Measurements from ENCODE around the gene SEC22A.
"Not testable (repeated sequence)": the region's sequence is repeated elsewhere in the genome, so short reads cannot be mapped to it uniquely, and the experiment has no call there.

Gene SEC22A

DNA sequence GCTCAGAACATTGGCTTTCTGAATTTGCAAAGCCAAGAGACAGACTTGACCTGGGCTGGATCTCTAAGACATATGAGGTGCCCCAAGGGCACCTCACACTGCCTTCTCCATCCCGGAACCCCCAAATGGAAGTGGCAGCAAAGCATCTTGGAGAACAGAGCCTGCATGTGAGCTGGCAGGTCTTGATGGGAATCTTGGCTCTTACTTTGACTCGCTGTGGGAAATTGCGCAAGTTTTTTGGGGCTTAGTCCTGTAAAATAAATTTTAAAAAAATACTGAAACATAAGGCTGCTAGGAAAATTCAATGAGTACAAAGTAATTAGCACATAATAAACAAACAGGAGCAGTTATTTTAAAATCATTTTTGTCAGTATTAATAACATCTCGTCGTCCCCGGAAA lies 13.7 kb upstream of the SEC22A start:
- no peak for TF ChIP-seq POLR2AphosphoS5 (IDR thresholded peaks at IDR 0.05; ENCODE audit: low read depth, low read length)
- no peak for TF ChIP-seq TAF1 (IDR thresholded peaks at IDR 0.05; ENCODE audit: borderline replicate concordance, low read depth, low read length)
- no peak for TF ChIP-seq POLR2A (IDR thresholded peaks at IDR 0.05; ENCODE audit: low read depth, low read length)
- FAIRE-seq (no peak), DNase-seq (ENCODE audit: insufficient read length) (no peak)

DNA sequence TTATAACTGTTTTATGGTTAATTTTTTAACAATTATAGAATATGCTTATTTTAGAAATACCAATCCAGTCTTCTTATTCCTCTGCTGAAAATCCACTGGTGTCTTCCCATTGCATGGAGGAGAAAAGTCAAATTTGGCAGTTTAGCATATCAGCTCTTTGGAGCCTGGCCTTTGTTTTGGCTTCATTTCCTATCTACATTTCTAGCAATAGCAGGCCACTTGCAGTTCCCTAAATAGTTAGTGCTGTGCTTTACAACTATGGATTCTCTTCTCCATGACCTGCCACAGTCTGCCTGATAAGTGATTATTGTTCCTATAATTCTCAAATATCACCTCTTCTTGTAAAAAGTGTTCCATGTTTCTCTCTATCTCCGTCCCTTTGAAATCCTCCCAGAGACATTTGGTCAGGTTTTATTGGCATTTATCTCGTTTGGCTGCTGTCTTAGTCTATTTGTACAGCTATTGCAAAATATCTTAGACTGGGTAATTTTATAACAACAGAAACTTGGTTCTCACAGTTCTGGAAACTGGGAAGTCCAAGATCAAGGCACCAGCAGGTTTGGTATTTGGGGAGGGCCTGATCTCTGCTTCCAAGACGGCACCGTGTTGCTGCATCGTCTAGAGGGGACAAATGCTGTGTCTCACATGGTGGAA lies 8.2 kb upstream of the SEC22A start:
- TF ChIP-seq TAF1 (IDR thresholded peaks at IDR 0.05; ENCODE audit: borderline replicate concordance, low read depth, low read length) = no peak
- no peak for TF ChIP-seq POLR2A (IDR thresholded peaks at IDR 0.05; ENCODE audit: low read depth, low read length)
- no peak for TF ChIP-seq POLR2AphosphoS5 (IDR thresholded peaks at IDR 0.05; ENCODE audit: low read depth, low read length)
- no peak for FAIRE-seq
- no peak for DNase-seq (ENCODE audit: insufficient read length)

DNA sequence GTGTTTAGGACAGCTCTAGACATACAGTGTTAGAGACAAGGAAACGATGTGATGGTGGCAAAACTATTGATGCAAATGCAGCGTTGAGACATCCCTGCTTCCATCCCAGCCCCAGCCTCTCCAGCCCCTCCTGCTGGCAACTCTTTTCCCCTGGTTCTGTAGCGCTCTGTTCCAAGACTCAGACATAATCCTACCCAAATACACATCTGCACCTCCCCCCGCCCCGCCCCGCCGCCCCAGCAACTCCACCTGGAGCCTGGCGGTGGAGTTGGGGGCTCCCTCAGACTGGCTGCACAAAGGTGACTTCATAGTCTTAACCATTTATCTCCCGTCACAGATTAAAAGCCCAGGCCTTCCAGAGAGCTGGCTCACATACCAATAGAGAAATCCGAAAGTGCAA lies 7.2 kb upstream of the SEC22A start:
- no peak for TF ChIP-seq POLR2A (IDR thresholded peaks at IDR 0.05; ENCODE audit: low read depth, low read length)
- no peak for TF ChIP-seq POLR2AphosphoS5 (IDR thresholded peaks at IDR 0.05; ENCODE audit: low read depth, low read length)
- TF ChIP-seq TAF1 (IDR thresholded peaks at IDR 0.05; ENCODE audit: borderline replicate concordance, low read depth, low read length) = no peak
- DNase-seq (ENCODE audit: insufficient read length) (no peak), FAIRE-seq (no peak)

DNA sequence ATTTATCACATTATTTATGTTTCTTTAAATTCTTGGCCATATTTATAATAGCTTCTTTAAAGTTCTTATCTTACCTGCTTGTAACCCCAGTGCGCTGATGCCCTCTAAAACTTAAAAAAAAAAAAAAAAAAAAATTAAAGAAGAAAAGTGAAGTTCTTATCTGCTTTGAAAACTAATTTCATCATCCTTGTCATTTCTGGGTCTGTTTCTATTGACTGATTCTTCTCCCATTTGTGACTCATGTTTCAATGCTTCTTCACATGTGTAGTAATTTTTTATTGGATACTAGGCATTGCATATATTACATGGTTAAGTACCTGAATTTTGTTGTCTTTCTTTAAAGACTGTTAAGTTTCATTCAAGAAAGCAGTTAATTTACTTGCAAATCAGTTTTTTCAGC lies 3.4 kb upstream of the SEC22A start:
- no peak for DNase-seq (ENCODE audit: insufficient read length)

DNA sequence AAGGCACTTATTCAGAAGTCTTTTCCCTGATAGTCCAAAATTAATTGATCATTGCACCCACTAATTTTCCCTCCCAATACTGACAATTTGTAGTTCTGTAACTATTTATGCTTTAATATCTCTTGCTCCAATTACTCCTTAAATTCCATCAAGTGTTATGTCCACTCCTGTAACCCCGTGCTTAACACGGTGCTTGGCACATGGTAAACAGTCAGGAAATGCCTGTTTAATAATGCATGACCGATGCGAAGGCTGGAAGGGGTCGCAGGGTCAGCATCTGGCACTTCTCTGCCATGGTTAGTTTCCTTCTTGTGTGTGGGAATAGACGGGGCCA lies 553 bp upstream of the SEC22A start:
- TF ChIP-seq TAF1 (IDR thresholded peaks at IDR 0.05; ENCODE audit: borderline replicate concordance, low read depth, low read length) (no peak), POLR2AphosphoS5 (IDR thresholded peaks at IDR 0.05; ENCODE audit: low read depth, low read length) (no peak), POLR2A (IDR thresholded peaks at IDR 0.05; ENCODE audit: low read depth, low read length) (no peak)
- FAIRE-seq = no peak
- no peak for DNase-seq (ENCODE audit: insufficient read length)

More for the DNA sequence above, 3.4 kb upstream of the SEC22A start:
- no peak for FAIRE-seq
- TF ChIP-seq POLR2A (IDR thresholded peaks at IDR 0.05; ENCODE audit: low read depth, low read length) (no peak), POLR2AphosphoS5 (IDR thresholded peaks at IDR 0.05; ENCODE audit: low read depth, low read length) (no peak), TAF1 (IDR thresholded peaks at IDR 0.05; ENCODE audit: borderline replicate concordance, low read depth, low read length) (no peak)

DNA sequence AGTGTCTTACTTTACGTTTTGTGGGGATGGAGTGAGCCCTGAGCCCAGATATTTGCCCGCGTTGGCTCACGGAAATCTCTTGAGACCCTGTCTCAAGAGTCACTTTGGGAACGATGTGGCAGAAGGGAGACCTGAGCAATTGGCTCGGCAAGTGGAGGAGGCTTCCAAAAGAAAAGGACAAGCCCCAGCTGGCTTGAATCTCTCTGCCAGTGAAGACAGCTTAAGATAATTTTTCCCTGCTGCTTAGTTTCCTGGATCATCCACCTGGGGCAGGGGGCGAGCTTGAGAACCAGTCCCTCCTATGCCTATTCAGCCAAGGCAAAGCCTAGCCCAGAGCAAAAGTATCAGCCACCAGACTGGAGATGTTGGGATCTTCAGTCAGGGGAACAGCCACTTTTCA lies 708 bp downstream of the SEC22A start:
- TF ChIP-seq TAF1 (IDR thresholded peaks at IDR 0.05; ENCODE audit: borderline replicate concordance, low read depth, low read length) (no peak), POLR2AphosphoS5 (IDR thresholded peaks at IDR 0.05; ENCODE audit: low read depth, low read length) (no peak), POLR2A (IDR thresholded peaks at IDR 0.05; ENCODE audit: low read depth, low read length) (no peak)
- FAIRE-seq (no peak), DNase-seq (ENCODE audit: insufficient read length) (no peak)

DNA sequence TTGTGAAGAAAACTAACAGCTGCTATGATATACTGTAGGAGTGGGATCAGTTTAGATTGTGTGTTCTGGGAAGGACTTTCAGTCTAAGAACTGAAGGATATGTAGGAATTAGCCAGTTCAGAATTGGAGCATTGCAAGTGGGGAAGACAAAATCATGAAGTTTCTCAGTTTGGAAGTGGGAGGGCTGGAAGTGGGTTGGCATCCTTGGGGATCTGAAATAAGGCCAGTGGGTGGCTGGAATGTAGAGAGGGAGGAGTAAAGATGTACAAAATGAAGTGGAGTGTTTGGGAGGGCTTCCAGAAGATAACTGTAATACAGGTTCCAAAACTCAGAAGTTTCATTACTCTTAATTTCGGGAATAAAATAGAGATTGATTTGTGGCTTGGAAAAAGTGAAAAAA lies 17.2 kb downstream of the SEC22A start:
- FAIRE-seq = no peak
- TF ChIP-seq POLR2AphosphoS5 (IDR thresholded peaks at IDR 0.05; ENCODE audit: low read depth, low read length) (no peak), TAF1 (IDR thresholded peaks at IDR 0.05; ENCODE audit: borderline replicate concordance, low read depth, low read length) (no peak), POLR2A (IDR thresholded peaks at IDR 0.05; ENCODE audit: low read depth, low read length) (no peak)
- no peak for DNase-seq (ENCODE audit: insufficient read length)

DNA sequence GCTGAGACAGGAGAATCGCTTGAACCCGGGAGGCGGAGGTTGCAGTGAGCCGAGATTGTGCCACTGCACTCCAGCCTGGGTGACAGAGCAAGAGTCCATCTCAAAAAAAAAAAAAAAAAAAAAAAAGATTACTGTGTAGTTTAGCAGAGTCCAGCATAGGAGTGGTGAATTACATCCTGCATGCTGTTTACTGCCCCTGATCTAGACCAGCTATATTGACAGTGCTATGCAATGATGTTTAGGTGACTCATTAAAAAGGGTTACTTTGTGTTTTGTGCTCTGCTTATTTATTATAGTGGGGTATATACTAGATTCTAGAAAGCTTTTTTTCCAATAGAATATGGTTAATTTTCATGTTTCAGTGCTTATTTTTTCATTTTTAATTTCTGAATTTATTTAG lies 19.6 kb downstream of the SEC22A start:
- FAIRE-seq = not testable (repeated sequence)

DNA sequence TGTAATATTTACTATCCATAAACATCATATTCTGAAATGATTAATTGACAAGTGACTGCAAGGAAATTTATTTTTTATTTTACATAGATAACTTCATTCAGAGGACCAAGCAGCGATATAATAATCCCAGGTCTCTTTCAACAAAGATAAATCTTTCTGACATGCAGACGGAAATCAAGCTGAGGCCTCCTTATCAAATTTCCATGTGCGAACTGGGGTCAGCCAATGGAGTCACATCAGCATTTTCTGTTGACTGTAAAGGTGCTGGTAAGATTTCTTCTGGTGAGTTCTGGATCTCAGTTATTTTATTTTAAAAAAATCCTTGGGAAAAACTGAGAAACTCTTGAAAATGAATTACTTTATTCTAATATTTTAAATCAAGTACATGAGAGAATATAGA lies 23.3 kb downstream of the SEC22A start:
- no peak for FAIRE-seq

More for the DNA sequence above, 19.6 kb downstream of the SEC22A start:
- DNase-seq (ENCODE audit: insufficient read length) = not testable (repeated sequence)

DNA sequence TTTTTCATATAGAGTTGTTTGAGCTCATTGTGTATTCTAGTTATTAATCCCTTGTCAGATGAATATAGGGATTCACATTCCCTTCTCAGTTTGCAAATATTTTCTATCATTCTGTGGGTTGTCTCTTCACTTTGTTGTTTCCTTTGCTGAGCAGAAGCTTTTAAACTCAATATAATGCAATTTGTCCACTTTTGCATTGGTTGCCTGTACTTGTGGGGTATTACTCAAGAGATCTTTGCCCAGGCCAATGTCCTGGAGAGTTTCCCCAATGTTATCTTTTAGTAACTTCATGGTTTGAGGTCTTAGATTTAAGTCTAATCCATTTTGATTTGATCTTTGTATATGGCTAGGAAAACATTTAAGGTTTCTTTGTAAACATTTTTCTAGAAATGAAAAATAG lies 24.8 kb downstream of the SEC22A start:
- FAIRE-seq (no peak), DNase-seq (ENCODE audit: insufficient read length) (no peak)
- no peak for TF ChIP-seq POLR2A (IDR thresholded peaks at IDR 0.05; ENCODE audit: low read depth, low read length)
- TF ChIP-seq POLR2AphosphoS5 (IDR thresholded peaks at IDR 0.05; ENCODE audit: low read depth, low read length) = no peak
- TF ChIP-seq TAF1 (IDR thresholded peaks at IDR 0.05; ENCODE audit: borderline replicate concordance, low read depth, low read length) = no peak

More for the DNA sequence above, 23.3 kb downstream of the SEC22A start:
- TF ChIP-seq TAF1 (IDR thresholded peaks at IDR 0.05; ENCODE audit: borderline replicate concordance, low read depth, low read length) (no peak), POLR2AphosphoS5 (IDR thresholded peaks at IDR 0.05; ENCODE audit: low read depth, low read length) (no peak), POLR2A (IDR thresholded peaks at IDR 0.05; ENCODE audit: low read depth, low read length) (no peak)
- DNase-seq (ENCODE audit: insufficient read length) = no peak

DNA sequence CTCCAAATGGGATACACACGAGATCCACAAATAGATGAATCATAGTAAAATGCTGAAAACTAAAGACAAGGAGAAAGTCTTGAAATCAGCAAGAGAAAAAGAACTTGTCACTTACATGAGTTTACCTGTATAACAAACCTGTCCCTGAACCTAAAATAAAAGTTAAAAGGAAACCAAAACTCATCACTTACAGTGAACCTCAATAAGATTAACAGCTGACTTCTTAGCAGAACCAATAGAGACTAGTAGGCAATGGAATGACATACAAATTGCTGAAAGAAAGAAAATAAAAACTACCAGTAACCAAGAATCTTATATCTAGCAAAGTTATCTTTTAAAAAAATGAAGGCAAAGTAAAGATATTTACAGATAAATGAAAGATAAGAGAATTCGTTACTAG lies 27.4 kb downstream of the SEC22A start:
- DNase-seq (ENCODE audit: insufficient read length) (no peak), FAIRE-seq (no peak)
- TF ChIP-seq TAF1 (IDR thresholded peaks at IDR 0.05; ENCODE audit: borderline replicate concordance, low read depth, low read length) = no peak
- TF ChIP-seq POLR2A (IDR thresholded peaks at IDR 0.05; ENCODE audit: low read depth, low read length) = no peak
- no peak for TF ChIP-seq POLR2AphosphoS5 (IDR thresholded peaks at IDR 0.05; ENCODE audit: low read depth, low read length)

DNA sequence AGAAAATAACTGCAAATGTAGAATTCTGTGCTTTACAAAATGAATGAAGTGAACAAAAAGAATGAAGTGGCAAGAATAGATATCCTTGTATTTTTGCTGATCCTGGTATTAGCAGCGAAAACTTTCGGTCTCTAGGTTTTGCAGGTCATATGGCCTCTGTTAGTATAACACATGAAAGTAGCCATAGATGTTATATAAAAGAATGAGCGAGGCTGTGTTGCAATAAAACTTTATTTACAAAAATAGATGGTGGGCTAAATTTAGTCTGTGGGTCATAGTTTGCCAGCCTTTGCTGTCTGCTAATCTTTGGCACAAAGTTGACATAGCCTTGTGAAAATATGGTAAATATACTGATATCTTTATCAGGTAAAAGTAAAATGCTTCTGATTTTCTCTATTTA lies 35.2 kb downstream of the SEC22A start:
- FAIRE-seq (no peak), DNase-seq (ENCODE audit: insufficient read length) (no peak)
- TF ChIP-seq POLR2A (IDR thresholded peaks at IDR 0.05; ENCODE audit: low read depth, low read length) (no peak), POLR2AphosphoS5 (IDR thresholded peaks at IDR 0.05; ENCODE audit: low read depth, low read length) (no peak), TAF1 (IDR thresholded peaks at IDR 0.05; ENCODE audit: borderline replicate concordance, low read depth, low read length) (no peak)

DNA sequence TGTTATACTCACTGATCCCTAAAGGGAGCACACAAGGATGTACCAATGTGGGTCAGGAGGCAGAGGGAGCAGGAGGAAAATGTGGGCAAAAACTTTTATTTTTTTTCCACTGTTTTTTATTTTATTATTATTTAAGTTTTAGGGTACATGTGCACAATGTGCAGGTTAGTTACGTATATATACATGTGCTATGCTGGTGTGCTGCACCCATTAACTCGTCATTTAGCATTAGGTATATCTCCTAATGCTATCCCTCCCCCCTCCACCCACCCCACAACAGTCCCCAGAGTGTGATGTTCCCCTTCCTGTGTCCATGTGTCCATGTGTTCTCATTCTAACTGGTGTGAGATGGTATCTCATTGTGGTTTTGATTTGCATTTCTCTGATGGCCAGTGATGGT lies 37.4 kb downstream of the SEC22A start:
- not testable (repeated sequence) for FAIRE-seq; DNase-seq (ENCODE audit: insufficient read length)

All from GM12892 (cell line).